HG03175 (cell line): ENCODE data around the gene PNMT.

Experiments used
- ATAC-seq: cut with Tn5 transposase; IDR thresholded peaks from one replicate; pipeline ENCODE4 v1.9.1; 2021; ENCODE audit warnings: mild to moderate bottlenecking, moderate library complexity; ENCODE audit not compliant: unreplicated experiment

PNMT gene

GRCh38 chr17:39632153-39632941 is 35.9 kb upstream of the PNMT start:
- no peak for ATAC-seq

- no peak for ATAC-seq
Measured at GRCh38 chr17:39633570-39634183, 34.6 kb upstream of the PNMT start.

GRCh38 chr17:39634384-39634871 is 33.8 kb upstream of the PNMT start:
- ATAC-seq: no peak

GRCh38 chr17:39635614-39636176 is 32.6 kb upstream of the PNMT start:
- no peak for ATAC-seq

GRCh38 chr17:39636587-39636926 is 31.7 kb upstream of the PNMT start:
- peak; percentile 2 for ATAC-seq

GRCh38 chr17:39636927-39637736 is 31.1 kb upstream of the PNMT start, which contains the start of gene STARD3:
STARD3 (plus strand) TSS chr17:39637144; CDS start chr17:39653532, 16,388 bp downstream.
- ATAC-seq: peak; percentile 69

- ATAC-seq: no peak
Measured at GRCh38 chr17:39638317-39638716, 29.9 kb upstream of the PNMT start.

GRCh38 chr17:39639043-39639442 is 29.2 kb upstream of the PNMT start:
- ATAC-seq: no peak

- ATAC-seq: no peak
Measured at GRCh38 chr17:39639566-39640458, 28.4 kb upstream of the PNMT start.

- ATAC-seq: no peak
Measured at GRCh38 chr17:39640591-39641031, 27.6 kb upstream of the PNMT start.

- ATAC-seq: no peak
Measured at GRCh38 chr17:39641097-39641496, 27.2 kb upstream of the PNMT start.

GRCh38 chr17:39641883-39642282 is 26.4 kb upstream of the PNMT start:
- no peak for ATAC-seq

GRCh38 chr17:39642291-39643074 is 25.8 kb upstream of the PNMT start:
- no peak for ATAC-seq

- no peak for ATAC-seq
Measured at GRCh38 chr17:39643271-39643670, 25.0 kb upstream of the PNMT start.

GRCh38 chr17:39647256-39647655 is 21.0 kb upstream of the PNMT start:
- no peak for ATAC-seq

- ATAC-seq: no peak
Measured at GRCh38 chr17:39648616-39649366, 19.5 kb upstream of the PNMT start.

GRCh38 chr17:39650121-39650579 is 18.1 kb upstream of the PNMT start:
- ATAC-seq: no peak

GRCh38 chr17:39651923-39652586 is 16.2 kb upstream of the PNMT start:
- no peak for ATAC-seq
